Neural crest cell (in vitro differentiated cells): Measurements from ENCODE around the gene EXOC3L1. TPM values are rescaled to one million over a fixed set of nuclear protein-coding genes. Genes with fewer than 3 reads are reported as not detected.
A peak's percentile ranks its signal among the peaks of the same experiment; 100 is the strongest.

Experiments used
- DNase-seq: peaks from one replicate; pipeline ENCODE4 v3.0.0; 2021; ENCODE audit warnings: low read depth, mixed read lengths, low spot score
- H3K27ac Mint-ChIP-seq: one replicate; pipeline ENCODE4 v1.8.0; 2021; ENCODE audit warnings: mild to moderate bottlenecking, mixed read lengths; ENCODE audit not compliant: unreplicated experiment
- H3K27me3 Mint-ChIP-seq: 2 replicates; pipeline ENCODE4 v1.8.0; 2021; ENCODE audit warnings: low read depth, mild to moderate bottlenecking, mixed read lengths
- H3K36me3 Mint-ChIP-seq: 2 replicates; pipeline ENCODE4 v1.8.0; 2021; ENCODE audit warnings: low read depth, mild to moderate bottlenecking, mixed read lengths
- H3K4me1 Mint-ChIP-seq: 2 replicates; pipeline ENCODE4 v1.8.0; 2021; ENCODE audit warnings: mixed read lengths
- H3K4me3 Mint-ChIP-seq: one replicate; pipeline ENCODE4 v1.8.0; 2021; ENCODE audit warnings: mild to moderate bottlenecking, mixed read lengths
- H3K9me3 Mint-ChIP-seq: 2 replicates; pipeline ENCODE4 v1.8.0; 2021; ENCODE audit warnings: mixed read lengths
- CTCF ChIP-seq: fragments of 200-600 bp; sonication (generic); conservative IDR thresholded peaks from 2 replicates; pipeline ENCODE4 v1.5.0; 2021; ENCODE audit warnings: antibody characterized with exemption, mild to moderate bottlenecking
- total RNA-seq: library from RNA; stranded (reverse); gene quantifications from 2 replicates; pipeline ENCODE4 v1.2.1, GENCODE V29; 2021

EXOC3L1 gene
- total RNA-seq, 1 donor from 2014 or later, result 0.44 TPM

- H3K27me3 Mint-ChIP-seq, result no peaks in the 10 kb centered on the region
- H3K4me1 Mint-ChIP-seq, result peaks cover 20% of the 10 kb centered on the region
- no peak overlapping the region for H3K27ac Mint-ChIP-seq
- DNase-seq, result no peak
- H3K9me3 Mint-ChIP-seq, result no peaks in the 10 kb centered on the region
- TF ChIP-seq CTCF, result no peak
- H3K36me3 Mint-ChIP-seq, result peaks cover 9% of the 10 kb centered on the region
- H3K4me3 Mint-ChIP-seq, result peak overlapping the region; percentile 65
Observed at GRCh38 chr16:67197704-67198103, 7.8 kb upstream of the EXOC3L1 start.

GRCh38 chr16:67196881-67197280, 6.9 kb upstream of the EXOC3L1 start:
- peak overlapping the region; percentile 80 for H3K4me3 Mint-ChIP-seq
- H3K4me1 Mint-ChIP-seq, result peaks cover 25% of the 10 kb centered on the region
- no peaks in the 10 kb centered on the region for H3K9me3 Mint-ChIP-seq
- DNase-seq, result no peak
- peak overlapping the region; percentile 24 for H3K27ac Mint-ChIP-seq
- H3K36me3 Mint-ChIP-seq, result peaks cover 9% of the 10 kb centered on the region
- no peaks in the 10 kb centered on the region for H3K27me3 Mint-ChIP-seq
- no peak for TF ChIP-seq CTCF

DNA sequence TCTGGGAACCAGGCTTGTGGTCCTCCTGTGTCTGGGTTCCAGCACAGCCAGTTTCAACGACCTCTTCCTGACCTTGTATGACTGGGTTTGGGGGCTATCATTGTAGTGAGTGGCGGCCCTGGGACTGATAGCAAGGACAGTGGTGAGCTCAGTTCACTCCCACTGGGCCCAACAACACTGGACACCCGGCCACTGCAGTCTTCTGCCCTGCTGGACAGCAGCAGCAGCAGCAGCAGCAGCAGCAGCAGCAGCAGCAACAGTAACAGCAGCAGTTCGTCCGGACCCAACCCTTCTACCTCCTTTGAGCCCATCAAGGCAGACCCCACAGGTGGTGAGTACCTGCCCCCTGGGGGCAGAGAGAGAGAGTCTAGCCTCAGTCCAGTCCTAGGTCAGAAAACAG, 5.7 kb upstream of the EXOC3L1 start:
- peak overlapping the region; percentile 80 for H3K4me3 Mint-ChIP-seq
- no peaks in the 10 kb centered on the region for H3K9me3 Mint-ChIP-seq
- H3K4me1 Mint-ChIP-seq, result peaks cover 31% of the 10 kb centered on the region
- H3K36me3 Mint-ChIP-seq, result peaks cover 9% of the 10 kb centered on the region
- no peak for DNase-seq
- H3K27me3 Mint-ChIP-seq, result no peaks in the 10 kb centered on the region
- H3K27ac Mint-ChIP-seq, result no peak overlapping the region
- TF ChIP-seq CTCF, result no peak

DNA sequence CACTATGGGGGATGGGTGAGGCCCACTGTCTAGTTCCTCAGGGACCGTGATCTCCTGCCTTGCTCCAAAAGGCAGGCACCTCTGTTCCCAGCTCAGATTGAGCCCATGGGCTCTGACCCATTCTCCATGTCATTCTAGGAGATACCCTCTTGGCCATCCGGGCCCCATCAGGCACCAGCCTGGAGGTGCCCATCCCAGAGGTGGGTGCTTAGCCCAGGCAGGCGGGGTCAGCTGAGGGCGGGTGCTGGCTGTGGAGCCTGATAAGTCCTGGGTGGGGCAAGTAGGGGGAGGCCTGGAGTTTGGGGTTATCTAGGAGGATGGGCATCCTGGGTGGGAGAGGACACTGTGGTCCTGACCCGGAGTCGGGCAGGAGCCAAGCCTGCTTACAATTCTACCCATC, 4.3 kb upstream of the EXOC3L1 start:
- Mint-ChIP-seq H3K36me3 (peaks cover 9% of the 10 kb centered on the region), H3K9me3 (no peaks in the 10 kb centered on the region), H3K27me3 (no peaks in the 10 kb centered on the region), H3K4me1 (peaks cover 31% of the 10 kb centered on the region), H3K4me3 (peak overlapping the region; percentile 93), H3K27ac (no peak overlapping the region)
- no peak for TF ChIP-seq CTCF
- no peak for DNase-seq

DNA sequence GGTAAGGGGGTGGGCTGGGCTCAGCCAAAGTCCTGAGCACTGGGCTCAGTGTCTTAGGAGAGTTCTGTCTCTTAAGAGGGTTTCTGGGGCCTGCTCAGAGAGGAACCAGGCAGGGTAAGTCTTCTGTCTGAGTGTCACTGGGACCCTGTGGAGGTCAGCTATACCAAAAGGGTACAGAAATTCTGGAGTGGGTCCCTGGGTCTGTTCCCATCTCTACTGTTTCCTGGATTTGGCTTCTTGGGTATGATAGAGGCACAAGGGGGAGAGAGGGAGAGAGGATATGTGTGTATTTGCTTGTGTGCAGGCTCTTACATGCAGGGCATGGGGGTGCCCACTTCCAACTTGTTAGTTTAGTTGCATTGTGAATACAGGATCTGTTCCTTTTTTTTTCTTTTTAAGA, 3.6 kb upstream of the EXOC3L1 start:
- no peak overlapping the region for H3K27ac Mint-ChIP-seq
- no peak for DNase-seq
- no peaks in the 10 kb centered on the region for H3K9me3 Mint-ChIP-seq
- H3K4me3 Mint-ChIP-seq, result peak overlapping the region; percentile 93
- H3K36me3 Mint-ChIP-seq, result peaks cover 9% of the 10 kb centered on the region
- H3K27me3 Mint-ChIP-seq, result no peaks in the 10 kb centered on the region
- H3K4me1 Mint-ChIP-seq, result peaks cover 31% of the 10 kb centered on the region
- TF ChIP-seq CTCF, result no peak
